HL-60/S4 treated with retinoic acid at 250 ng/mL for 4 days and 3 days (cell line): ENCODE results near the gene NUDT4.
"Not testable (repeated sequence)": the region's sequence is repeated elsewhere in the genome, so short reads cannot be mapped to it uniquely, and the experiment has no call there.

ENCODE experiments used
- in situ Hi-C: fragments of 300-500 bp; cut with MboI; formaldehyde crosslinking; loops from 2 replicates; pipeline ENCODE4 v1.7.0; 2022; ENCODE audit warnings: low sequenced_read_pairs

The NUDT4 gene

GRCh38 chr12:93397412-93397811 lies 19.7 kb downstream of the NUDT4 start:
- in situ Hi-C loops: no loop called here

- in situ Hi-C loops: not testable (repeated sequence)
Observed at GRCh38 chr12:93399183-93399863, 21.6 kb downstream of the NUDT4 start.

DNA sequence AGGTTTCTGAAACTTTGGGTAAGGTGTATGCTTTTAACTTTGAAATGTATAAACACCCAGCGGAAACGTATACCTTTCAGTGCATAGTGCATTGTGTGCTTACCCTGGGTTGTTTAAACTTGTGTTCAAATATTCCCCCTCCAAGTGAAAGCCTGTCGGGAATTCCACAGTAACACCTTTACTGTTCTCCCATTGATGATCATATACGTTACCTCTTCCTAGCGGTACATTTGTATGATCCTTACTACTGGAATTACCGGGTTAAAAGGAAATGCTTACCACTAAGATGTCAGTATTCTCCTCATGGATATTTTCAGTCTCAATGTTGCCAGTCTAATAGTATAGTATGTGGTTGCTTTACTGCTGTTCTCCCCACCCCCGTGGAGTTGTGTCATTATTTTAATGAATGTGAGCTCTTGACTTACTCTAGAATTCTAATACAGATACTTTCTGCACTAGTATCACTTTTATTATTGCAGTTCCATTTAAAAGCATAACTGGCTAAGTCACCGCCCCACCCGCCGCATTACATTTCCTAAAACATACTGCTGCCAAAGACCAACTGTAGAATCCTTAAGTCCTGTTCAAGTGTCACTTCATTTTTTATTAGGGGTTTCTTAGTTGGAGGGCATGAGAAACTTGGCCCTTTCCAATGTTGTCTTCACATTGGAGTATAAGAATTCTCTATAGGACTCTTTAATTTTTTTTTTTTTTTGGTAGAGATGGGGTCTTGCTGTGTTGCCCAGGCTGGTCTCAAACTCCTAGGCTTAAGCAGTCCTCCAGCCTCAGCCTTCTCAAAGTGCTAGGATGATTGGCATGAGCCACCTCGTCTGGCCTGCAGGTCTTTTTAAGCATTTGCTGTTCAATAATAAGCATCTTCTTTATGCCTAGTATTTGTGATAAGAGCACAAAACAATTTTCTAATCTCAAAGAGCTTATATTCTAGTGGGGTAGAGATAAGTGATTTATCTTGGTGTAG lies 24.9 kb downstream of the NUDT4 start:
- in situ Hi-C loops: loop anchor here (25.0 kb wide), 1 partner anchor 415 kb away; no protein-coding TSS in a partner anchor

- in situ Hi-C loops: loop anchor here (25.0 kb wide), 1 partner anchor 417 kb away; no protein-coding TSS in a partner anchor
Observed at GRCh38 chr12:93403988-93404803, 26.5 kb downstream of the NUDT4 start.

GRCh38 chr12:93404961-93405849 lies 27.5 kb downstream of the NUDT4 start:
- in situ Hi-C loops: loop anchor here (25.0 kb wide), 1 partner anchor 418 kb away; no protein-coding TSS in a partner anchor

DNA sequence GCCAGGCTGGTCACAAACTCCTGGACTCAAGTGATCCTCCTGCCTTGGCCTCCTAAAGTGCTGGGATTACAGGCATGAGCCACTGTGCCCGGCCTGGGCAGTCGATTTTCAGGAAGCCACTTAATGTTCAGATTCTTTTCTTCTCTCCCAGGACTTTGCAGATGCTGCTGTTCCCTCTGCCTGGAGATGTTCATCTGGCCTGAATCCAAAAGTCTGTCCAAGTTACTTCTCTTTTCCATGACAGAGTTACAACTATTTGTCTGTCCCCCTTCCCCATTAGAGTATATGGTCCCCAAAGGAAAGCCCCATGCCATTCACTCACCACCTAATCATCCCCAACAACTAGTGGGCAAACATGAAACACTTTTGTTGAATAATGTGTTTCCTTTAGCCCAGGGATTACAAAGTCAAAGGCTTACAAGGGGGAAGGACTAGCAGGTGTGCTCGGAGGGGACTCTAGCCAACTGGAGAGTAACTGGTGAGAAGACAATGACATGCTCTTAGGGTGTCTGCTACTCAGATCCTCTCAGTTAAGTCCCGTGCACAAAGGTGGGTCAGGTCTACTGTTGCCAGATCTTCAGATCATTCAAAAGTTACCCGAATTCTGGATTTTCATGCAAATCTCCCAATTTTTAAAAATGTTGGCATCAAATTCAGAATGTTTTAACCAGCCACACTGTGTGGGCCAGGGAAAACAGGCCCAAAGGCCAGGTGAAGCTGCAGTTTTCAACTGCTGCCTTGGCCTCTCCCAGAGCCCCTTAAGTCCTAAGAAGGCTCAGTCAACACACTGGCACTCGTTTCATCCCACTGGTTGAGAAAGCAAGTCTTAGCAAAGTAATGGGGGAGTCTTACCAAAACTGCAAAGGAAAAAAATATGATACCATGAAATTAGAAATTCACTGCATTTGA lies 29.6 kb downstream of the NUDT4 start:
- in situ Hi-C loops: loop anchor here (25.0 kb wide), 1 partner anchor 420 kb away; no protein-coding TSS in a partner anchor

- in situ Hi-C loops: loop anchor here (25.0 kb wide), 1 partner anchor 421 kb away; no protein-coding TSS in a partner anchor
Observed at GRCh38 chr12:93407963-93408283, 30.2 kb downstream of the NUDT4 start.

DNA sequence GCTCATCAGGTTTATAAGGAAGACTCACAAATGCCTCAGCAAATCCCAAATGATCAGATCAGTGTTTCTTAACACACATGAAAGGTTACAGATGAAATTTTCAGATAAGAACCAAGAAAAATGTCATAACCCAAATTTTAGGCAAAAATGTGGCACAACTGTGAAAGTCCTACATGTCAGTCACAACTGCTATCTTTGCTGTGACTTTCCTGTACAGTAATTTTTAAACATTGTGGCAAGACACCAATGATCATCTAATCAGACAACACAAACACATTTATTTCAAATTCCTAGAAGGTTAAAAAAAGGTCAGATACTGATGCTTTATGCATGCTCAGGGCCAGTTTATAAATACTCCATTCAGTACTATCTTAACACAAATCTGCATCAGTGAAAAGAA lies 31.1 kb downstream of the NUDT4 start:
- in situ Hi-C loops: loop anchor here (25.0 kb wide), 1 partner anchor 422 kb away; no protein-coding TSS in a partner anchor

- in situ Hi-C loops: loop anchor here (25.0 kb wide), 1 partner anchor 422 kb away; no protein-coding TSS in a partner anchor
Observed at GRCh38 chr12:93409343-93410187, 31.8 kb downstream of the NUDT4 start.

GRCh38 chr12:93411060-93411459 lies 33.3 kb downstream of the NUDT4 start:
- in situ Hi-C loops: loop anchor here (25.0 kb wide), 1 partner anchor 424 kb away; no protein-coding TSS in a partner anchor

GRCh38 chr12:93412396-93412795 lies 34.7 kb downstream of the NUDT4 start:
- in situ Hi-C loops: loop anchor here (25.0 kb wide), 1 partner anchor 425 kb away; no protein-coding TSS in a partner anchor

DNA sequence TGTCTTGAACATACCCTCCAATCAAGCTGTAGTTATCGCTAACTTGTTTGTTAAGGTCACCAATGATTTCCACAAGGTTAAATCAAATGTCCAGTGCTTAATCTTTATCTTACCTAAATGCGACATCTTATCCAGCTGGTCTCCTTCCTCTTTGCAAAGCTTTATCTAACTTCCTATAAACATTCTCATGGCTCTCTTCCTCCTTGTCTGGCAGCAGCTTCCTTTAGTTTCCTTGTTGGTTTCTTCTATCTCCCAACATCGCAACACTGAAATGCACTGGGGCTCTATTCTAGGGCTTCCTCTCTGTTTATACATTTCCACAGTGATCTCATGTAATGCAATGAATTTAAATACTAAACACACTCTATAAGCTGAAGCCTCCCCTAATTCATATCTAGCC lies 35.3 kb downstream of the NUDT4 start:
- in situ Hi-C loops: loop anchor here (25.0 kb wide), 1 partner anchor 426 kb away; no protein-coding TSS in a partner anchor

DNA sequence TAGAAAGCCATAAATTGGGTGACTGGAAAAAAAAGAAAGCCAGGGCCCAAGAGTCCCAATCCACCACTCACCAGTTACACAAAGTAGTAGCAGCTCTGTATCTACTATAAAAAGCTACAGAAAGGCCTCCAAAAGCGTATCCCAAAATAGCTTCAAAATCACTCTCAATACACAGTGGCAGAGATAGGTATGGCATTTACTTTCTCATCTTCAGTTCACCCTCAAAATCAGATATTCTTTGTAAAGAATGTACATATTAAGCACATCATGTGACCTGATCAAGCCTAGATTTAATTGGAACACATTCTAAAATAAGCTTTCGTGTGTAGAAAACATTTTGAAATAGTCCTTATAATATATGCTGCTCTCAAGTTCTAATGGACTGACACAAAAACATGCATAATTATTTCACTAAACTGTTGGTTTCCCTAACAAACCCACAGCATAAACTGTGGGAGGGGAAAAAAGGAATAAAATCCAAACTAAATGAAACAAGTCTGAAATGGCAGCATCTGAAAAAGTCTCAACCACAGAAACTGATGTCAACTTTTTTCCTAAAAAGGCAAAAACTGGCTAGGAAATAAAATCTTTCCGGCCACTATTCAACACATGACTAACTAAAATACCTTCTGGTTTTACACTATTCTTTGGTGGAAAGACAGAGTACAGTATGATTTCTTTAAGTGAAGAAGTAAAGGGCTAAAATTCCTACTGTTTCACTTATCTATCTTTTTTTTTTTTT lies 38.2 kb downstream of the NUDT4 start:
- in situ Hi-C loops: loop anchor here (25.0 kb wide), 1 partner anchor 429 kb away; no protein-coding TSS in a partner anchor

DNA sequence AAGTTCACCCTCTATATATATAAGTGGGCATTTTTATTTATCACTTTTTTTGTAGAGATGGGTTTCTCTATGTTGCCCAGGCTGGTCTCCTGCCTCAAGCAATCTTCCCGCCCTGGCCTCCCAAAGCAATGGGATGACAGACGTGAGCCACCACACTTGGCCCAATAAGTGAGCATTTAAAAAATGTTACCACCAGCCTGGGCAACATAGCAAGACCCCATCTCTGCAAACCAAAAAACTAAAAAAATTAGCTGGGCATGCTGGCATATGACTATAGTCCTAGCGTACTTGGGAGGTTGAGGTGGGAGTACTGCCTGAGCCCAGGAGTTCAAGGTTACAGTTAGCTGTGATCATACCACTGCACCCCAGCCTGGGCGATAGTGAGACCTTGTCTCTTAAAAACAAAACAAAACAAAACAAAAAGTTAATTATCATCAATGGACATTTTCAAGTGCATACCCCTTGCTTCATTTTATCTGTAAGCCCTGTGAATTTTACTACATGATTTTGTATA lies 40.3 kb downstream of the NUDT4 start:
- in situ Hi-C loops: loop anchor here (25.0 kb wide), 1 partner anchor 431 kb away; no protein-coding TSS in a partner anchor

GRCh38 chr12:93419388-93420034 lies 41.8 kb downstream of the NUDT4 start:
- in situ Hi-C loops: loop anchor here (25.0 kb wide), 1 partner anchor 432 kb away; no protein-coding TSS in a partner anchor

DNA sequence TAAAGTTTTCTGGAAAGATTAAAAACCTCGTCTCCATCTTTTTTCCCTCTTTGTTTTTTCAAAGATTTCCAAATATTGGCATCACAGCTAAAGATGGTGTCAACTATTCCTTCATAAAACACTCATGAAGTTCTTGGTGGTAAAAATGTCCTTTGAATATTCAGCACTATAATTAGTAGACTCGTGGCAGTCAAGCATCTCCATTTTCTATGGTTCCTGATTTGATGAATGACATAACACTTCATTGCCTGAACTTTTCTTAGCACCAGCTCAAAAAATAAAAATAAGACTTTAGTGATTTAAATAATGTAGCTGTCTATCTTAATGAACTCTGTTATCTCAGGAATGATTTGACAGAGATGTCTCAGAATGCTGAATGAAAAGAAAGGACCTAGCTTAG lies 44.3 kb downstream of the NUDT4 start:
- in situ Hi-C loops: loop anchor here (25.0 kb wide), 1 partner anchor 435 kb away; no protein-coding TSS in a partner anchor
